ENCODE data around the gene ZMIZ1.

Gene ZMIZ1

GRCh38 chr10:79056736-79057391 lies 11.9 kb upstream of the ZMIZ1 start:
- no peak for DNase-seq (ENCODE audit: low read depth in 1 of 2, low spot score in 1 of 2)
- in situ Hi-C loops (cut with HindIII; ENCODE audit: low pct_unique_long_range_greater_than_20kb, low sequenced_read_pairs) = no loop called here
- no peak for TF ChIP-seq JUND (IDR thresholded peaks at IDR 0.05; ENCODE audit: low read depth)

GRCh38 chr10:79057481-79058275 lies 11.1 kb upstream of the ZMIZ1 start:
- no peak for DNase-seq (ENCODE audit: low read depth in 1 of 2, low spot score in 1 of 2)
- in situ Hi-C loops (cut with HindIII; ENCODE audit: low pct_unique_long_range_greater_than_20kb, low sequenced_read_pairs) = no loop called here
- no peak for TF ChIP-seq JUND (IDR thresholded peaks at IDR 0.05; ENCODE audit: low read depth)

- in situ Hi-C loops (cut with HindIII; ENCODE audit: low pct_unique_long_range_greater_than_20kb, low sequenced_read_pairs) = no loop called here
- TF ChIP-seq JUND (IDR thresholded peaks at IDR 0.05; ENCODE audit: low read depth) = no peak
- DNase-seq (ENCODE audit: low read depth in 1 of 2, low spot score in 1 of 2) = no peak
These were observed 9.6 kb upstream of the ZMIZ1 start for GRCh38 chr10:79058899-79059841.

GRCh38 chr10:79059859-79060379 lies 8.8 kb upstream of the ZMIZ1 start:
- TF ChIP-seq JUND (IDR thresholded peaks at IDR 0.05; ENCODE audit: low read depth) = no peak
- in situ Hi-C loops (cut with HindIII; ENCODE audit: low pct_unique_long_range_greater_than_20kb, low sequenced_read_pairs) = no loop called here
- DNase-seq (ENCODE audit: low read depth in 1 of 2, low spot score in 1 of 2) = no peak

GRCh38 chr10:79060641-79061255 lies 8.0 kb upstream of the ZMIZ1 start:
- DNase-seq (ENCODE audit: low read depth in 1 of 2, low spot score in 1 of 2) = no peak
- TF ChIP-seq JUND (IDR thresholded peaks at IDR 0.05; ENCODE audit: low read depth) = no peak
- in situ Hi-C loops (cut with HindIII; ENCODE audit: low pct_unique_long_range_greater_than_20kb, low sequenced_read_pairs) = no loop called here

- no peak for DNase-seq (ENCODE audit: low read depth in 1 of 2, low spot score in 1 of 2)
- TF ChIP-seq JUND (IDR thresholded peaks at IDR 0.05; ENCODE audit: low read depth) = no peak
- in situ Hi-C loops (cut with HindIII; ENCODE audit: low pct_unique_long_range_greater_than_20kb, low sequenced_read_pairs) = no loop called here
These were observed 7.1 kb upstream of the ZMIZ1 start for GRCh38 chr10:79061441-79062315.

GRCh38 chr10:79063071-79063491 lies 5.7 kb upstream of the ZMIZ1 start:
- no peak for TF ChIP-seq JUND (IDR thresholded peaks at IDR 0.05; ENCODE audit: low read depth)
- no peak for DNase-seq (ENCODE audit: low read depth in 1 of 2, low spot score in 1 of 2)
- in situ Hi-C loops (cut with HindIII; ENCODE audit: low pct_unique_long_range_greater_than_20kb, low sequenced_read_pairs) = no loop called here

GRCh38 chr10:79063661-79064492 lies 4.9 kb upstream of the ZMIZ1 start:
- TF ChIP-seq JUND (IDR thresholded peaks at IDR 0.05; ENCODE audit: low read depth) = no peak
- no peak for DNase-seq (ENCODE audit: low read depth in 1 of 2, low spot score in 1 of 2)
- in situ Hi-C loops (cut with HindIII; ENCODE audit: low pct_unique_long_range_greater_than_20kb, low sequenced_read_pairs) = no loop called here

- in situ Hi-C loops (cut with HindIII; ENCODE audit: low pct_unique_long_range_greater_than_20kb, low sequenced_read_pairs) = no loop called here
- no peak for DNase-seq (ENCODE audit: low read depth in 1 of 2, low spot score in 1 of 2)
- TF ChIP-seq JUND (IDR thresholded peaks at IDR 0.05; ENCODE audit: low read depth) = no peak
These were observed 3.6 kb upstream of the ZMIZ1 start for GRCh38 chr10:79065091-79065551.

GRCh38 chr10:79065853-79066252 lies 2.9 kb upstream of the ZMIZ1 start:
- no peak for DNase-seq (ENCODE audit: low read depth in 1 of 2, low spot score in 1 of 2)
- in situ Hi-C loops (cut with HindIII; ENCODE audit: low pct_unique_long_range_greater_than_20kb, low sequenced_read_pairs) = no loop called here
- TF ChIP-seq JUND (IDR thresholded peaks at IDR 0.05; ENCODE audit: low read depth) = no peak
